ENCODE measurements around the gene RALGAPB.
A peak's percentile ranks its signal among the peaks of the same experiment; 100 is the strongest.
"Not testable (repeated sequence)": the region's sequence is repeated elsewhere in the genome, so short reads cannot be mapped to it uniquely, and the experiment has no call there.

RALGAPB gene

DNA sequence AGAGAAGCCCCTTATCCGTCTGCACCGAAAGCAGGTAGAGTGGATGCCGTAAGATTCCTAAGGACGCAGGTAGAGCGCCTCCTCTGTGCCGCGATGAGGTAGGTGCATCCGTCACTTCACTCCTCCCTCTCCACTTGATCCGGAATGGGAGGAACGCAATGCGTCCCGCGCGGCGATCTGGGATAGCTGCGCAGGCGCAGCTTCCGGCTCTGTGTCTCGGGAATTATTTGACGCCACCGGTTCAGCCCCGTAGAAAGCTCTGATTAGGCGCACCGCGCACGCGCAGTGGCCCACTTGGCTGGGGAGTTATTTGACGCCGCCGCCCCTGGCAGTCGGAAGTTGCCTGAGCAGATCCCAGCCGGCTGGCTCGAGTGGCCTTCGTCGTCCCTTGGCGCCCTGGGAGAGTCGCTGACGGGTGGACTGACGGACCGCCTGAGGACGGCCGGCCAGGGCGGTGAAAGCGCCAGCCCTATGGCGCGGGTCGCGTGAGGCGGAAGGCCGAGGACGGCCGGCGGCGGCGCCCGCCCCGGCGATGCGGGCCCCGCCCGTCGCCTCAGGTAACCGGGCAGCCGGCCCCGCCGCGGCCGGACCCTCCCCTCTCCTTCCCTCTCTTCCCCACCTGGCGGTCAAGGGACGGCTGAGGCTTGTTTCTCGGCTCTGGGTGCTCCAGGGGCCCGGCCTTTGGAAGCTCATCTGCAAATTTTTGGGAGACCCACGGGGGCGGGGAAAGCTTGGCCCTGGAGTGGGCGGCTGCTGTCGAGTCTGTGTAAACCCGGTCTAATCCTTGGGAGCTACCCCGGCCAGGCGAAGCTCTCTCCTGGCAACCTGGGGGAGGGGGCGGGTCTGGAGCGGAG, at the start of gene RALGAPB:
Gene RALGAPB, plus strand, starts transcription at position 331 of the 854 bp plus-strand sequence. CDS start 15,590 bp downstream, outside the sequence.
- DNase-seq (ENCODE audit: low read depth in 3 of 3, low spot score in 1 of 3), result peak; percentile 95 to 97 (median 97)

DNA sequence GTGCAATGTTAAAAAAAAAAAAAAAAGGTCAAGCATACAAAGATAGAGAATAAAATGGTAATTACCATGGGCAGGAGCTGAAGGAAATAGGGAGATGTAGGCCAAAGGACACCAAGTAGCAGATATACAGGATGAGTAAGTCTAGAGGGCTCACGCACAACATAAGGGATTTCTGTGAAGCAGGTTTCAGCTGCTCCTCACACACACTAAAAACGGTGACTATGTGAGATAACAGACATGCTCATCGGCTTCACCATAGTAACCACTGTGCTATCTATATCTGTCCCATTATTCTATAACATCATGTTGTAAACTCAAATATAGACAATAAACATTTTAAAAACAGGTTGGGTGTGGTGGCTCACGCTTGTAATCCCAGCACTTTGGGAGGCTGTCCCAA, 49.1 kb upstream of the RALGAPB start:
- no peak for DNase-seq (ENCODE audit: low read depth in 3 of 3, low spot score in 1 of 3)

GRCh38 chr20:38424401-38424800, 48.2 kb upstream of the RALGAPB start:
- DNase-seq (ENCODE audit: low read depth in 3 of 3, low spot score in 1 of 3), result no peak

GRCh38 chr20:38426006-38426897, 46.4 kb upstream of the RALGAPB start:
- DNase-seq (ENCODE audit: low read depth in 3 of 3, low spot score in 1 of 3), result no peak

DNA sequence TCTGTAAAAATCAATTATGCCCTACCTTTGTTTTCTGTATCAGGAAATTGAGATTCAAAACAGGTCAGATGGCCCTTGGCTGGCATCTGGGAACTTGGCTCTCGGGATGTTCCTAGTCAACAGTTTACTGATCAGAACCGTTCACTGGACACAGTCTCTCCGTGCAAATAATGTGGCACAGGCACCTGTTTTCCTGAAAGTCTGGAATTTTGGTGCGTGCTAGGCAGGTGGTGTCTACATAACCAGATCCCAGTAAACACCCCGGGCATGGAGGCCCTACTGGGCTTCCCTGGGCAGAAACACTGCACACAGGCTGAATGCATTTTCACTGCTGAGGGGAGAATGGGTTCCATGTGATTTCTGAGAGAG, 45.0 kb upstream of the RALGAPB start:
- no peak for DNase-seq (ENCODE audit: low read depth in 3 of 3, low spot score in 1 of 3)

DNA sequence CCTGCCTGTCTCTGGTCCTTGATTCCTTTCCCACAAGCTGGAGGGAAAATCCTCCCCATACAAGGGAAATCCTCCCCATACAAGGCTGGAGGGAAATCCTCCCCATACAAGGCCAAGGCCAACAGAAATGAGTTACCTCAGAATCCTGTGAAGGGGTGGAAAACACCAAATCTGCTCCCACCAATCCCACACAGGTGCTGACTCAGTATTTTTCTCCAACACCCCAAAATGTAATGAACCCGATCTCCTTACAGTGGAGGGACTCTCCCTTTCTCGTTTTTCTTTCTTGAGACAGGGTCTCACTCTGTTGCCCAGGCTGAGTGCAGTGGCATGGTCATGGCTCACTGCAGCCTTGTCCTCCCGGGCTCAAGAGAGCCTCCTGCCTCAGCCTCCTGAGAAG, 43.8 kb upstream of the RALGAPB start:
- DNase-seq (ENCODE audit: low read depth in 3 of 3, low spot score in 1 of 3), result no peak

GRCh38 chr20:38429301-38429700, 43.3 kb upstream of the RALGAPB start:
- no peak for DNase-seq (ENCODE audit: low read depth in 3 of 3, low spot score in 1 of 3)

DNA sequence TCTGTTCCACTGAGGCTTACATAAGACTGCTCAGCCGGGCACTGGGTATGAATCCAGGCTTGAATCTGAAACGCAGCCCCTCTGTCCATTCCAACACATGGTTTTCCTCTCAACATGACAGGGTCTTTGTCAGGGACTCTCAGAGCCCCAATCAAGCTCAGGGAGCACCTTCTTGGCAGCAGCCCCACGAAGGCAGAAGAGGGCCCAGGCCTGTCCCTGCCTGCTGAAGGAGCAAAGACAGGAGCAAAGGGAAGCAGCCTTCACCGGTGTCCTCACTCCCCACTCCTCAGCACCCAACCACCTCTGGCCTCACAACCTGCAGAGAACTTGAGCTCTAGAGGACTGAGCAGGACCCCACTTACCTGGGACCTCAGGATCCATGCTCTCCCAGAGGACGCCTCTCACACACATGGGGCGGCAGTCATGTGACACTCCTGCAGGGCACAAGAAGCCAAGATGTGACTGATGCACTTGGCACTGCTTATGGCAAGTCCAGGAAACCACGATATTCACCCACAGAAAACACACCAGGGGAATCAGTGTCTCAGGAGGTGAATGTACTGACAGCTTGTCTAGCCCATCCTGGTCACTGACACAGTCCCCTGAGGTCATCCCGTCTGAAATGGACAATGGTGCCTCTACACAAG, 41.8 kb upstream of the RALGAPB start:
- no peak for DNase-seq (ENCODE audit: low read depth in 3 of 3, low spot score in 1 of 3)

DNA sequence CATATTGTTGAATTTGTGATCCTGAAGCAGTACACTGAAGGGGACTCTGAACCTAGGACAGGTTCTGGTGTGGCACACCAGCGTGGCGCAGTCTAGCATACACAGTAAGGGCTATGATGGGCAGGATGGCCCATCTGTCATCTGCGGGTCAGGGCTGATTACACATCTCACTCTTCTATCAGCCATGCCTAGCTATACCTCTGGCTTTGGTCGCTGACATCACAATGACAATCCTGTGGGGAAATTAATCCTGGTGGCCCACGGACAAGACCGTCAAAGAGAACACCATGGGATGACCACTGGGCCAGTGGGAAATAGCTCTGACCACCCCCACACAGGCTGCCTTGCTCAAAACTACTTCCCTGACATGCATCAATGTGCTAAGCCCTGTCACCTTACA, 40.4 kb upstream of the RALGAPB start:
- DNase-seq (ENCODE audit: low read depth in 3 of 3, low spot score in 1 of 3), result no peak

- DNase-seq (ENCODE audit: low read depth in 3 of 3, low spot score in 1 of 3), result not testable (repeated sequence)
Observed at GRCh38 chr20:38432870-38433269, 39.8 kb upstream of the RALGAPB start.

GRCh38 chr20:38433304-38433972, 39.2 kb upstream of the RALGAPB start:
- DNase-seq (ENCODE audit: low read depth in 3 of 3, low spot score in 1 of 3), result no peak

DNA sequence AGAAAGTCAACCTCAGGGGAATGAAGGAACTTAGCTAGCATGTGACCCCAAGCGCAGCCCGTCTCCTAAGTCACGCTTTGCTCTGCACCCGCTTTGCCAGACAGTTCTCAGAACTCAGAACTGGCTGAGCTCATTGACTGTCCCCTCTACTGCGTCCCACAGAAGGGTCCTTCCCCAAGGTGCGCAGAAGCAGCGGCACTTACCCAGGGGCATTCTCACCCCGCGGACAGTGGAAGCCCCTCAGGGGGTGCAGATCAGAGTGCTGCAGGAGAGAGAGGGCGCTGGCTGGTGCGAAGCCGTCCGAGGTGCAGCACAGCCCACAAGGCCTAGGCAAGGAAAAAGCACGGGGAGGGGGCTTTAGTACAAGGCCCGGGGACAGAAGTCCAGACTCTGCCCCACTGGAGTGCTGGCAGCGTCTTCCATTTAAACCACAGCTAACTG, 38.3 kb upstream of the RALGAPB start:
- no peak for DNase-seq (ENCODE audit: low read depth in 3 of 3, low spot score in 1 of 3)

DNA sequence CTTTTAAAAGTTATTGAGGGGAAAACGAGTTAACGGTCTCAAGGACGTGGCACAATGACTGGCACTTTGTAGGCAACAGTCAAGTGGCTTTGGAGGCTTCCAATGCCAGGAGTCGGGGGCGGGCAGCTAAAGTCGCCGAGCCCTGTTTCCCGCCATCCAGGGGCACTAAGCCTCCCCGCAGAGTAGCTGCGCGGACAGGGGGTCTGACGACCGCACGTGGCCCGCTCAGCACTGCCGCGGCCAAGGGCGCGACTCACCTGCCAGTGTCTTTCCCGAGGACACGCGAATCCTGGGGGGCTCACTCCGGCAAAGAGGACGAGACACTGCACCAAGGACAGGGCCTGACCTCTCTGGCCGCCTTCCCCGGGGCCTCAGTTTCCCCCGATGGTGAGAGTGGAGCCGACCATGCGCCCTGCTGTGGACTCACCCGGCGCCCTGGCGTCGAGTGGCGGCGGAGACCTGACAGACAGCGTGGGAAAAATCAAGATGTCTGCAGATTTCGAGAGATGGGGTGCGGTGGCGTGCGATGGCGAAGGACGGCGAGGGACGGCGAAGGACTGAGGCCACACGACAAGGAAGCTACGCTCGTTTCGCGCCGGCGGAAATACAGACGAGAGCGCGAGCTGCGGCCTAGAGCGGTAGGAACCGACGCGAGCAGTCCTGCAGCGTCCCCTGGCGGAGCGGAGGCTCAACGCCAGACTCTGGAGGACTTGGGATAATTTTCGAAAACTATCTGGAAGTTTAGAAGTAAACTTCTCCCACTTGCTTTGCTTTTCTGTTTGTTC, 37.7 kb upstream of the RALGAPB start, which contains the start of gene SNHG17:
Gene SNHG17, minus strand, starts transcription at position 559 of the 785 bp plus-strand sequence.
- DNase-seq (ENCODE audit: low read depth in 3 of 3, low spot score in 1 of 3), result peak; percentile 72 to 89 (median 80)

GRCh38 chr20:38435555-38435939, 37.1 kb upstream of the RALGAPB start:
- DNase-seq (ENCODE audit: low read depth in 3 of 3, low spot score in 1 of 3), result no peak

DNA sequence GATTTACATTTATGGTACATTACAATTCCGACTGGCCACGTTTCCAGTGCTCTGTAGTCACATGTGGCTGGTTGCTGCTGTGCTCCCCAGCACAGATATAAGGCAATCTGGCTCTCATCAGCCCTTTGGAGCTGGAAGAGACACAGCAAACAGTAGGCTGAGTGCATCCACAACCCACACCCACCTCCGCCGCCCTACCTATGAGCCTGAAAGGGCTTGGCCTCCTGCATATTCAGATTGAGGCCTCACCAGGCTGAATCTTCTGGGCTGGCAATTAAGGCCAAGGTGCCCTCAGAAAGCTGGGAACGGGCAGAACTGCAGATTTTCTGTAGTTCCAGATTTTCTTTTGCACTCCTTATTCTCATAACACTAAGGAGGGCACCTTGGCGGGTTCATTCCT, 34.8 kb upstream of the RALGAPB start:
- no peak for DNase-seq (ENCODE audit: low read depth in 3 of 3, low spot score in 1 of 3)

DNA sequence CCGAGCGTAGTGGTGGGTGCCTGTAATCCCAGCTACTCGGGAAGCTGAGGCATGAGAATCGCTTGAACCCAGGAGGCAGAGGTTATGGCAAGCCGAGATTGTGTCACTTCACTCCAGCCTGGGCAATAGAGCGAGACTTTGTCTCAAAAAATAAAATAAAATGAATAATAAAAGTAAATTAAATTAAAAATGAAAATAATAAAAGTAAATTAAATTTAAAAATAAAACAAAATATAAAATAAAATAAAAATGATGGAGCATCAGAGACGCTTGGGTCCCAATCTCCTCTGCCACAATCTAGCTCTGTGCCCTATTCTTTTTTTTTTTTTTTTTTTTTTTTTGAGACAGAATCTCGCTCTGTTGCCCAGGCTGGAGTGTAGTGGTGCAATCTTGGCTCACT, 31.5 kb upstream of the RALGAPB start:
- not testable (repeated sequence) for DNase-seq (ENCODE audit: low read depth in 3 of 3, low spot score in 1 of 3)

DNA sequence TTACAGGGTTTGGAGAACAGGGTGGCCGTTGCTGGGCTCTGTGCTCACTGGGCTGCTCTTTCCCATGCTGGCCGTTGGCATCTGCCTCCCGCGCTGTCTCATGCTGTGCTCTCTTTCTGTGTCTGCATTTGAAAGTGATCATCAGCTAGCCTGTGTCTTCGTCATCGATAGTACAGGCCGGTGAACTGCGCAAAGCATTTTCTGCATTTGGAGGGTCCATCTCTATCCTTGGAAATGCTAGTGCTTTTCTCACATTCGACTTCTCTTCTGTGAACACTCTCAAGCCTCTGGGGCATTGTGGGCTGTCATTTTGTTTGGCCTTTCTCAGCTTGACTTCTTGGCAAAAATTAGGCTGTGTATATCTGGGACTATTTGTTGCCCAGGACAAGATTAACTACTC, 30.7 kb upstream of the RALGAPB start:
- DNase-seq (ENCODE audit: low read depth in 3 of 3, low spot score in 1 of 3), result no peak

GRCh38 chr20:38445381-38445796, 27.3 kb upstream of the RALGAPB start:
- no peak for DNase-seq (ENCODE audit: low read depth in 3 of 3, low spot score in 1 of 3)

- no peak for DNase-seq (ENCODE audit: low read depth in 3 of 3, low spot score in 1 of 3)
Observed at GRCh38 chr20:38445901-38446425, 26.7 kb upstream of the RALGAPB start.
